ENCODE results near the gene GNB5.
A peak's percentile ranks its signal among the peaks of the same experiment; 100 is the strongest.

The GNB5 gene

GRCh38 chr15:52139599-52140462, 51.4 kb downstream of the GNB5 start:
- peak; percentile 46 for DNase-seq

GRCh38 chr15:52137432-52138357, 53.5 kb downstream of the GNB5 start:
- no peak for DNase-seq

- no peak for DNase-seq
These were observed 54.7 kb downstream of the GNB5 start for GRCh38 chr15:52136442-52136980.

DNA sequence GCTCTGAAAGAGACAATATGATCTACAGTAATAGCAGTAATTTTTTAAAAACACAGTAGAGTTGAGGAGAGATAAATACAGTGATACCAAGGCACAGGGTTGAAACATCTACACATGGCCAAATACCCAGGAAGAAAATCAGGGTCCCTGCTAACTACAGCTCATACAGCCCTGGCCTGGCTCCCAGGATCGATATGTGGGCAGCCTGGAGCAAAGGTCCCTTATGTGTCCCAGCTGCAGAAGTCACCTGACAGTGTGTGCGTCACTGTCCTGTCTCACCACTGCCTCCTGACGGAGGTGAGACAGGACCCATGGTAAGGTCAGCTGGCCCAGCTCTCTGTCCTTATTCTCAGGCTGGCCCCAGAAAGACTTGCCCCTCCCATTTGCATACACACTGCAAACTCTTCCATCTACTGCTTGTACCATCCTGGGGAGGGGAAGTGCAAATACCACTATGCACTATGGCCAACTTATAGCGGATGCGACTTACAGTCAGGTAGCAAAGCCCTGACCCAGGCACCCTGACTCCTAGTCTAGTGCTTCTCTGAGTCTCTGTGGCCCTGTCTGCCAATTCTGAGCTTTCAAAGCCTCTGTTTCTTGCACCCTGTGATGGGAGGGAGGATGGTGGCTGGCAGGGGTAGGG, 56.6 kb downstream of the GNB5 start:
- no peak for DNase-seq

GRCh38 chr15:52133510-52134220, 57.5 kb downstream of the GNB5 start:
- no peak for DNase-seq

GRCh38 chr15:52132066-52132465, 59.1 kb downstream of the GNB5 start:
- no peak for DNase-seq

DNA sequence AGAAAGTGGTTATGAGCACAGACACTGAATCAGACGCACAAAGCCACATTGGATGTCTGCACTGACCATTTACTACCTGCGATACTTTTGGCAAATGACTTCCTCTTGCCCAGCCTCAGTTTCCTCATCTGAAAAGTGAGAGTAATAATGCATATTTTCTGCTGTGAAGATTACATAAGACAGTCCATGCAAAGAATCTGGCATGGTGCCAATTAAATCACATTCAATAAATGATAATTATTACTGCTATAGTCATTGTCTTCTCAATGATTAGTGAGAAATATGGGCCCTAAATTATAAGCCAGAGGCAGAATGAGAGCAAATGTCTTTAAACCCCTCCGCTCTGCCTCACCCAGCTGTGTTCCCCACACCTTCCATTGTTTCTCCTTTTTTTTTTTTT, 62.6 kb downstream of the GNB5 start:
- DNase-seq = no peak

- no peak for DNase-seq
These were observed 66.8 kb downstream of the GNB5 start for GRCh38 chr15:52124270-52124880.

- DNase-seq = no peak
These were observed 69.3 kb downstream of the GNB5 start for GRCh38 chr15:52121896-52122295.

DNA sequence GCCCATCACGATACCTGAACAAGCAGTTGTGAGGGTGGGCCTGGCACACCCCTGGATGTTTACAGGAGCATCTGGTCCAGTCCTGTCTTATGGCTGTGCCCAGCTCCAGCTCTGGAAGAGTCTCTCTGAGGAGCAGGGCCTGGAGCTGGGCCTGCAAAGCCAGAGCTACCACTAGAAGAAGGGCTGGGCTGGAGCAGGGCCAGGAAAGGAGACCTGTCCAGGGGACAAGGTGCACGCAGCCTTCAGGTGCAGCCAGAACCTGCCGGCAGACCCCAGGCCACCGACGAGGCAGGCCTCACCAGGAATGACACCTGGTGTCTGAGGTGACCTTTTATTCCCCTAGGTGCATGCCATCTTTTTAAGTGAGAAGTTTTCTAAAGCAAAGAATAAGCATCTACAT, 70.2 kb downstream of the GNB5 start:
- DNase-seq = no peak

- no peak for DNase-seq
These were observed 70.7 kb downstream of the GNB5 start for GRCh38 chr15:52120488-52120887.

DNA sequence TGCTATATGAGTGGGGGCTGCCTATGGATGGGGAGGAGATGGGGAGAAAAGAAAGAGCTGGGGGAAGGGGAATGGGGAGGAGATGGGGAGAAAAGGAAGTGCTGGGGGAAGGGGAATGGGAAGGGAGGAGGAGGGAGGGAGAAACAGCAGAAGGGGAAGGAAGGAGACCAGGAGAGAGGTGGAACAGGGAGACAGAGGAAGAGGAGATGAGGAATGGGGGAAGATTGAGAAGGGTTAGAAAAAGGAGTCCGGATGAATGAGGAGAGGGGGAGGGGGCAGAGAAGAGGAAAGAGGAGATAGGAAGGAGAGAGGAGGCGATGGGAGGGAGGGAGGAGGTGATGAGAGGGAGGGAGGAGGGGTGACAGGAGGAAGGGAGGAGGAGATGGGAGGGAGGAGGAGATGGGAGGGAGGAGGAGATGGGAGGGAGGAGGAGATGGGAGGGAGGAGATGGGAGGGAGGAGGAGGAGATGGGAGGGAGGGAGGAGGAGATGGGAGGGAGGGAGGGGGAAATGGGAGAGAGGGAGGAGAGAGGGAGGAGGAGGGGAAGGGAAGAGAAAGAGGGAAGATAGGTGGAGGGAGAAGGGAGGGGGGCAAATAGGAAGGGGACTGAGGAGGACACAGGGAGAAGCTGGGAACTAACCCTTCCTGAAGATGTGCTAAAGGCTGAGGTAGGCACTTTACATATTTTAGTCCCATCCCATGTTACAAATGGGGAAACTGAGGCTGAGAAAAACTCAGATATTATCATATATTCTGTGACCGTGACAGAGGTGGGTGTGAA, 72.0 kb downstream of the GNB5 start:
- no peak for DNase-seq

DNA sequence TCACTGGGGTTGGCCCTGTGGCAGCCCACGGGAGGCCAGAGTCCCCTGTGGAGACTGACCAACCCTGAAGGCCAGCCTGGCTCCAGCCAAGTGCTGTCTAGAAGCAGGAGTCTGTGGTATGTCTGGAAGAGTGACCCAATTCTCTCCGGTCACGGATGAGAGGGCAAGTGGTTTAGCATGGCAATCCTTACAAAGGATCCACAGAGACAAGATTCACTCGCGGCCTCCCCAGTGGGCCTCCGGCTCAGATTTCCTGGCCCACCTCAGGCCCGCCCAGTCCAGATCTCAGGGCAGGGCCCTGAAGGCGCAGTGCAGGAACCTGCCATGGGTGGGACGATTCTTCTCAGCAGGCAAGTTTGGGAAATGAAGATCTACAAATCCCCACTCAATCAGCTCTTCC, 73.6 kb downstream of the GNB5 start:
- no peak for DNase-seq

DNA sequence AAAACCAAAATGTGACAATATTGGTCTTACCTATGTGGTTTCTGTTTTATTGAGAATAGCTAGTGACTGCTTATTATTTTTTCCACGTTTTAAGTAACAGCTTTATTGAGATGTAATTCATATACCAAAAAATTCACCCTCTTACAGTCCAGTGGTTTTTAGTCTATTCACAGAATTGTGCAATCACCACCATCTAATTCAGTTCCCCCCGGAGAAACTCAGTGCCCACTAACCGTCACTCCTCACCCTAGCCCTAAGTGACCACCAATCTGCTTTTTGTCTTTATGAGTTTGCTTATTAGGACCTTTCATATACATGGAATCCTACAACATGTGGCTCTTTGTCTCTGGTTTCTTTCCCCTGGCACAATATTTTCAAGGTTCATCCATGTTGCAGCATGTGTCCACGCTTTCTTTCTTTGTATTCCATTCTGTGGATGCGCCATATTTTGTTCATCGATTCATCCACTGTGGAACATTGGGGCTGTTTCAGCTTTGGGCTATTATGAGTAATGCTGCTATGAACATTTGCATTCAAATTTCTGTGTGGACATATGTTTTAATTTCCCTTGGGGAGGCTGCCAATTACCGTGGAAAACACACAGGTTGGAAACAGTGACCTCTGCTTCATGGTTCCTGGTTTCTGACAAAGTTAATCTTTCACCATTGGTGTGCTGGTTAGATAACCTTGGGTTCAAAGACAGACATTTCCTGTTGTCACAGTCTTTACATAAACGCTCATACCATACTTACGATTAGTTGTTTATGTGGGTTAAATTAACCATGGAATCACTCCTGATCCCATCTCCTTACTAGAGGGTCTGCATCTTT, 75.4 kb downstream of the GNB5 start:
- DNase-seq = no peak

DNA sequence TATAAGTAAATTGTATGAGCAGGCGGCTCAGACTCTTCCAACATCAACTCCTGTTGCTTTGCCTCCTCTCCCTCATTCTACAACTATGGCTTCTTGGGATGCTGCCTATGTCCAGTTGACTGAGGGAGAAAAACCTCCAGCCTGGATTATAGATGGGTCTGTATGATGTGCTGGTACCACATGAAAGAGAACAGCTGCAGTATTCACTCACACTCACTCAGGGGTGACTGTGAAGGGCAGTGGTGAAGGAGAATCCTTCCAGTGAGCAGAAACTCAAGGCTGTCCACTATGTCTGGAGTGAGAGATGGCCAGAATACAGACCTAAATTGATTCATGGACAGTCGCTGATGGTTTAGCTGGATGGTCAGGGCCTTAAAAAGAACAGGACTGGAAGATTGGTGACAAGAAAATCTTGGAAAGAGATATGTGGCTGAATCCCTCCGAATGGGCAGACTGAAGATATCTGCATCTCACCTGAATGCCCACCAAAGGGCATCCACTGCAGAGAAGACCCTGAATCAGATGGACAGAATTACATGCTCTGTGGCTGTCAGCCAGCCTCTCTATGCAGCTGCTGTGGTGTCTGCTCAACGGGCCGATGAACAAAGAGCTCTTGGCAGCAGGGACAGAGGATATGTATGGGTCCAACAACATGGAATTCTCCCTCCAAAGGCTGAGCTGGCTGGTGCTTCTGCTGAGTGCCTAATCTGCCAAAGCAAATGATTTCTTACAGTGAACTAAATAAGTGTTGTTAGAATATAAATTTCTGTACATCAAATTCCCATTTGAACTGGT, 76.7 kb downstream of the GNB5 start:
- no peak for DNase-seq

- no peak for DNase-seq
These were observed 77.5 kb downstream of the GNB5 start for GRCh38 chr15:52113708-52114107.

GRCh38 chr15:52113235-52113634, 78.0 kb downstream of the GNB5 start:
- DNase-seq = no peak

GRCh38 chr15:52112203-52112750, 78.9 kb downstream of the GNB5 start:
- DNase-seq = peak; percentile 40

Measured in stimulated activated naive CD4-positive, alpha-beta T cell treated with Interleukin-2 at 50 U/mL for 16 hours (primary cell).